Measurements from ENCODE around the gene FIG4. TPM values are rescaled to one million over a fixed set of nuclear protein-coding genes. Genes with fewer than 3 reads are reported as not detected.
"Not testable (repeated sequence)": the region's sequence is repeated elsewhere in the genome, so short reads cannot be mapped to it uniquely, and the experiment has no call there.

Gene FIG4
- total RNA-seq, 1 donor from 2014 or later = 21.9 TPM

DNA sequence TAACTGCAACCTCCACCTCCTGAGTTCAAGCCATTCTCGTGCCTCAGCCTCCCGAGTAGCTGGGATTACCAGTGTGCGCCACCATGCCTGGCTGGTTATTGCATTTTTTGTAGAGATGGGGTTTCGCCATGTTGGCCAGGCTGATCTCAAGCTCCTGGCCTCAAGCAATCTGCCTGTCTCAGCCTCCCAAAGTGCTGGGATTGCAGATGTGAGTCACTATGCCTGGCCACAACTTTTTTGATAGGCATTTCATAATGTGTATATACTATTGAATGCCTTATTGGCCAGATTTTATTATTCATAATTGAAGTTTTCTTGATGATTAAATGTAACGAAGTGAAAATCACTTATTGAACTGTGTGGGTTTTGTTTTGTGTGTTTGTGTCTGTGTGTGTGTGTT is 27.9 kb downstream of the FIG4 start:
- Histone ChIP-seq H3K9me3 (ENCODE audit: control insufficient read depth in 3 of 3, low read length in 3 of 3) (no peaks in the 10 kb centered on the region), H3K9ac (ENCODE audit: low read depth in 1 of 3, low read length in 3 of 3) (no peak overlapping the region), H3K4me1 (ENCODE audit: control insufficient read depth in 3 of 3, insufficient read depth in 3 of 3, low read length in 3 of 3) (peaks cover 0 to 3% (median 0%) of the 10 kb centered on the region in 3 donors), H3K27me3 (ENCODE audit: control insufficient read depth in 3 of 3, insufficient read depth in 3 of 3, low read length in 3 of 3) (no peaks in the 10 kb centered on the region), H3K36me3 (ENCODE audit: control insufficient read depth in 3 of 3, insufficient read depth in 3 of 3, low read length in 3 of 3) (peaks cover 0 to 7% (median 0%) of the 10 kb centered on the region in 3 donors), H3K4me3 (ENCODE audit: low read length in 3 of 3) (no peak overlapping the region), H3K27ac (ENCODE audit: low read depth, low read length) (no peak overlapping the region)

DNA sequence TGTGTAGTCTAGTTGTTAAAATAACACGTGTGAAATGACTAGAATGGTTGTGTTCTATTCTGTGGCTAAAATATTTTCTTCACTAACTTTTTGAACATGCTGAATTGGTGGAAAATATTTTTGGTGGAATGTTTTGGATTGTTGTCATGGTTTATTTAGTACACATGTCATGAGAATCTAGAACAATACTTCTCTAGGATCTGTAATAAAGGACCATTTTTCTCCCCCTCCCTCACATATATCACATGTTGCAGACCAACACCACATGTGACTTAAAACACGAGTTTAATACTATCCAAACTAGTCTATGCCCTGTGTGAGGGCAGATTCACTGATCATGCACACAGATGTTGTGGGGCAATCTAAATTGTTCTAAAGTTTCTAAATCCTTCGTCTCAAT is 29.2 kb downstream of the FIG4 start:
- peaks cover 0 to 7% (median 0%) of the 10 kb centered on the region in 3 donors for H3K36me3 ChIP-seq (ENCODE audit: control insufficient read depth in 3 of 3, insufficient read depth in 3 of 3, low read length in 3 of 3)
- H3K9me3 ChIP-seq (ENCODE audit: control insufficient read depth in 3 of 3, low read length in 3 of 3) = no peaks in the 10 kb centered on the region
- no peaks in the 10 kb centered on the region for H3K27me3 ChIP-seq (ENCODE audit: control insufficient read depth in 3 of 3, insufficient read depth in 3 of 3, low read length in 3 of 3)
- no peak overlapping the region for H3K9ac ChIP-seq (ENCODE audit: low read depth in 1 of 3, low read length in 3 of 3)
- no peak overlapping the region for H3K27ac ChIP-seq (ENCODE audit: low read depth, low read length)
- H3K4me3 ChIP-seq (ENCODE audit: low read length in 3 of 3) = no peak overlapping the region
- peaks cover 0 to 3% (median 0%) of the 10 kb centered on the region in 3 donors for H3K4me1 ChIP-seq (ENCODE audit: control insufficient read depth in 3 of 3, insufficient read depth in 3 of 3, low read length in 3 of 3)

DNA sequence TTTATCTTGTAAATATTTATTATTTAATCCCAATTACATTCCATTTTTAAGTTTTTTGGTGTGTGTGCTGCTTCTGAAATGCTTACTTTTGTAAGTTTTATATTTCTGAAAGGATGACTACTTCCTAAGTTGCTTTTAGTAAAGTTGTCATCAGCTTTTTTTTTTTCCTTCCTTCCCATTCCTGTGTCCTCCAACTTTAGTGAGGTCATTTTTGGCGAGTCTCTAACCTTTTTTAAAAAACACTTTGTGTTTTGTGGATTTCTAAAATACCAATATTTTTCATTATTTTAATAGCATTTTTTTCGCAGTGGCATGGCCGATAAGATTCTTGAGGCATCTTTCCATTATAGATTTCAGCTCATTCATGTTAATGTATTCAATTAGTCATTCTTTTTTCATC is 30.9 kb downstream of the FIG4 start:
- peaks cover 0 to 3% (median 0%) of the 10 kb centered on the region in 3 donors for H3K4me1 ChIP-seq (ENCODE audit: control insufficient read depth in 3 of 3, insufficient read depth in 3 of 3, low read length in 3 of 3)
- no peaks in the 10 kb centered on the region for H3K9me3 ChIP-seq (ENCODE audit: control insufficient read depth in 3 of 3, low read length in 3 of 3)
- no peaks in the 10 kb centered on the region for H3K27me3 ChIP-seq (ENCODE audit: control insufficient read depth in 3 of 3, insufficient read depth in 3 of 3, low read length in 3 of 3)
- no peak overlapping the region for H3K27ac ChIP-seq (ENCODE audit: low read depth, low read length)
- no peak overlapping the region for H3K4me3 ChIP-seq (ENCODE audit: low read length in 3 of 3)
- peaks cover 0 to 7% (median 0%) of the 10 kb centered on the region in 3 donors for H3K36me3 ChIP-seq (ENCODE audit: control insufficient read depth in 3 of 3, insufficient read depth in 3 of 3, low read length in 3 of 3)
- no peak overlapping the region for H3K9ac ChIP-seq (ENCODE audit: low read depth in 1 of 3, low read length in 3 of 3)

DNA sequence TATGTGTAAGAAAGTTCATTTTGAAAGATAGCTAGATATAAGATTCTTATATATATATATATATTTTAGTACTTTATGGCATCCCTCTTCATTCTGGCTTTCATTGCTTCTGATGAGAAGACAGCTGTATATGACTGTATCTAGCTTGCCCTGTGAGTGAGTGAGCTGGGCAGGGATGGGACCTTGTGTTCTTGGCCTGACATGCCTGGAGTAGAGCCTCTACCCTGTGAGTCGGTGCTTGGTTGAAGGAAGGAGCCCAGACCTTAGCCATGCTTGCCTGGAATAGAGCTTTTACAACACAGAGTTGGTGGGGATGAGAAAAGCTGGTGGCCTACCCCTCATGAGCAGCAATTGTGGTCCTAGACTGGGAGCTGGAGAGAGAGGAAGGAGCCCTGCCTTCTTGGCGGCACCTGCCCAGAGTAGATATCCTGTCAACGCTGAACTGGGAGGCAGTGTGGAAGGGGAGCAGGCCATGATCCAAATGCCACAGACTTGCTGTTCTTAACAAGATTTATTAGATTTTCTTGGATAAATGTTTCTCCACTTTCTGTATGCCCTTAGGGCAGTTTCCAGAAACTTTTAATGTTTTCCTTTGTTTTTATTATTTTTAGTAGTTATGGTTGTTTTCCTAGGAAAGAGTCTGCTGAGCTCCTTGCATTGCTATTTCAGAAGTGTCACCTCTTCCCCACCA is 31.6 kb downstream of the FIG4 start:
- Histone ChIP-seq H3K9ac (ENCODE audit: low read depth in 1 of 3, low read length in 3 of 3) (no peak overlapping the region), H3K27ac (ENCODE audit: low read depth, low read length) (no peak overlapping the region), H3K27me3 (ENCODE audit: control insufficient read depth in 3 of 3, insufficient read depth in 3 of 3, low read length in 3 of 3) (no peaks in the 10 kb centered on the region), H3K9me3 (ENCODE audit: control insufficient read depth in 3 of 3, low read length in 3 of 3) (no peaks in the 10 kb centered on the region), H3K4me3 (ENCODE audit: low read length in 3 of 3) (no peak overlapping the region), H3K4me1 (ENCODE audit: control insufficient read depth in 3 of 3, insufficient read depth in 3 of 3, low read length in 3 of 3) (peaks cover 0 to 3% (median 0%) of the 10 kb centered on the region in 3 donors), H3K36me3 (ENCODE audit: control insufficient read depth in 3 of 3, insufficient read depth in 3 of 3, low read length in 3 of 3) (peaks cover 0 to 7% (median 0%) of the 10 kb centered on the region in 3 donors)

DNA sequence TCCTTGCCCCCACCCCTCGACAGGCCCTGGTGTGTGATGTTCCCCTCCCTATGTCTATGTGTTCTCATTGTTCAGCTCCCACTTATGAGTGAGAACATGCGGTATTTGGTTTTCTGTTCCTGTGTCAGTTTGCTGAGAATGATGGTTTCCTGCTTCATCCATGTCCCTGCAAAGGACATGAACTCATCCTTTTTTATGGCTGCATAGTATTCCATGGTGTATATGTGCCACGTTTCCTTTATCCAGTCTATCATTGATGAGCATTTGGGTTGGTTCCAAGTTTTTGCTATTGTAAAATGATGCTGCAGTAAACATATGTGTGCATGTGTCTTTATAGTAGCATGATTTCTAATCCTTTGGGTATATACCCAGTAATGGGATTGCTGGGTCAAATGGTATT is 34.2 kb downstream of the FIG4 start:
- H3K4me1 ChIP-seq (ENCODE audit: control insufficient read depth in 3 of 3, insufficient read depth in 3 of 3, low read length in 3 of 3); H3K27me3 ChIP-seq (ENCODE audit: control insufficient read depth in 3 of 3, insufficient read depth in 3 of 3, low read length in 3 of 3); H3K4me3 ChIP-seq (ENCODE audit: low read length in 3 of 3); H3K9me3 ChIP-seq (ENCODE audit: control insufficient read depth in 3 of 3, low read length in 3 of 3); H3K27ac ChIP-seq (ENCODE audit: low read depth, low read length); H3K36me3 ChIP-seq (ENCODE audit: control insufficient read depth in 3 of 3, insufficient read depth in 3 of 3, low read length in 3 of 3); H3K9ac ChIP-seq (ENCODE audit: low read depth in 1 of 3, low read length in 3 of 3): not testable (repeated sequence)

DNA sequence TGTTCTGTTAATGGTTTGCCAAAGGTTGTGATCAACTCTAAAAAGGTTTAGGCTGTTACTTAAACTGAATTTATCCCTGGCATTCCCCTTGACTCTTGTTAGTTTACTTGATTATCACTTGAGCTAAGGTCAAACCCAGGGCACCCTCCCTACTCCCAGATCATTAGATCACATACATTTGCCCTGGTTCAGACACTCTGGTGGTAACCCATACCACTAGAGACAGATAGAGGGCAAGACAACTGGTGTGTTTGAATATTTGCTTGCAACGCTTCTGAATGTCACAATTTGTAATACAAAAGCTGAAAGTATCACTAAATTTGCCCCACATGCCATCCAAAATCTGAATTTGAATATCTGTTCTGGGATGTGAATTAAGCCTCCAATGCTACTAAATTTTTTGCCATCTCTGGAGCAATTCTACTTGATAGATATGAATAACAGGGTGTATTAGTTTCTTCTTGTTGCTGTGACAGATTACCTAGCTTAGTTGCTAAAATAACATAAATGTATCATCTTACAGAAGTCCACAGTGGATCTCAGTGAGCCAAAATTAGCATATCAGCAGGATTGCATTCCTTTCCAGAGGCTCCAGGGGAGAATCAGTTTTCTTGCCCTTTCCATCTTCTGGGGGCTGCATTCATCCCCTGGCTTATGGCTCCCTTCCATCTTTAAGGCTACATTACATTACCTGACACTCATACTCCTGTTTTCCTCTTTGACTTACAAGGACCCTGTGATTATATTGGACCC is 45.4 kb downstream of the FIG4 start:
- H3K27me3 ChIP-seq (ENCODE audit: control insufficient read depth in 3 of 3, insufficient read depth in 3 of 3, low read length in 3 of 3) = no peaks in the 10 kb centered on the region
- H3K9ac ChIP-seq (ENCODE audit: low read depth in 1 of 3, low read length in 3 of 3) = no peak overlapping the region
- no peak overlapping the region for H3K27ac ChIP-seq (ENCODE audit: low read depth, low read length)
- no peak overlapping the region for H3K4me3 ChIP-seq (ENCODE audit: low read length in 3 of 3)
- H3K36me3 ChIP-seq (ENCODE audit: control insufficient read depth in 3 of 3, insufficient read depth in 3 of 3, low read length in 3 of 3) = peaks cover 0 to 19% (median 8%) of the 10 kb centered on the region in 3 donors
- H3K4me1 ChIP-seq (ENCODE audit: control insufficient read depth in 3 of 3, insufficient read depth in 3 of 3, low read length in 3 of 3) = peaks cover 0 to 5% (median 3%) of the 10 kb centered on the region in 3 donors
- H3K9me3 ChIP-seq (ENCODE audit: control insufficient read depth in 3 of 3, low read length in 3 of 3) = no peaks in the 10 kb centered on the region

DNA sequence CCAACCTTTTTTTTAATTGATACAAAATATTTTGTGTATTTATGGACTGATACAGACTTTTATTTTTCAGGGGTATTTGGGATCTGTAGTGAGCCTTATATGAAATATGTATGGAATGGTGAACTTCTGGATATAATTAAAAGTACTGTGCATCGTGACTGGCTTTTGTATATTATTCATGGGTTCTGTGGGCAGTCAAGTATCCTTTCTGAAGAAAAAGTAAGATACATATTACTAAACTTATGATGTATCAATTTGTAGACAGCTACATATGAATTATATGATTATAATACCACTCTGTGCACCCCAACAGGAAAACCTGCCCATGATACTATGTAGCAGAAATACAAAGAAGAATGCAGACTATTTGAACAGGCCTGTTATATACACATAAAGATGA is 47.2 kb downstream of the FIG4 start:
- no peaks in the 10 kb centered on the region for H3K27me3 ChIP-seq (ENCODE audit: control insufficient read depth in 3 of 3, insufficient read depth in 3 of 3, low read length in 3 of 3)
- H3K27ac ChIP-seq (ENCODE audit: low read depth, low read length) = no peak overlapping the region
- peaks cover 0 to 5% (median 3%) of the 10 kb centered on the region in 3 donors for H3K4me1 ChIP-seq (ENCODE audit: control insufficient read depth in 3 of 3, insufficient read depth in 3 of 3, low read length in 3 of 3)
- H3K36me3 ChIP-seq (ENCODE audit: control insufficient read depth in 3 of 3, insufficient read depth in 3 of 3, low read length in 3 of 3) = peaks cover 0 to 19% (median 8%) of the 10 kb centered on the region in 3 donors
- H3K9ac ChIP-seq (ENCODE audit: low read depth in 1 of 3, low read length in 3 of 3) = no peak overlapping the region
- H3K9me3 ChIP-seq (ENCODE audit: control insufficient read depth in 3 of 3, low read length in 3 of 3) = no peaks in the 10 kb centered on the region
- no peak overlapping the region for H3K4me3 ChIP-seq (ENCODE audit: low read length in 3 of 3)

DNA sequence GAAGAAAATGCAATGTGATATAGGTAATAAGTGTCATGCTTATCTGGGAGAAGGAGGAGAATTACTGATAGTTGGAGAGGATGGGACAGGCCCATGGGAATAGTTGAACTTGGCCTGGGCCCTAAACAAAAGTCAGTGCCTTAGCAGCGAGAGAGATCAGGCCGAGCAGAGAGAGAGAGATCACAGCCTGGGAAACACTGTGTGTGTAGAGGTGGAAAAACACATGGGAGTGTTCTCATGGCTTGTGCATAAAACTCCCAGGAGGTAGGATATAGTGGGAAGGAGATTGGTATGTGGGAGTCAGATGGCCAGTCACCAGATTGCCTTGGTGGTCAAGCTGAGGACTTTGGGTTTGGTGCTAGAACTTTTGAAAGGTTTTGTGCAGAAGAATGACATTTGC is 47.6 kb downstream of the FIG4 start:
- Histone ChIP-seq H3K27ac (ENCODE audit: low read depth, low read length) (no peak overlapping the region), H3K4me1 (ENCODE audit: control insufficient read depth in 3 of 3, insufficient read depth in 3 of 3, low read length in 3 of 3) (peaks cover 0 to 5% (median 3%) of the 10 kb centered on the region in 3 donors), H3K9ac (ENCODE audit: low read depth in 1 of 3, low read length in 3 of 3) (no peak overlapping the region), H3K9me3 (ENCODE audit: control insufficient read depth in 3 of 3, low read length in 3 of 3) (no peaks in the 10 kb centered on the region), H3K4me3 (ENCODE audit: low read length in 3 of 3) (no peak overlapping the region), H3K36me3 (ENCODE audit: control insufficient read depth in 3 of 3, insufficient read depth in 3 of 3, low read length in 3 of 3) (peaks cover under 1 to 19% (median 8%) of the 10 kb centered on the region in 3 donors), H3K27me3 (ENCODE audit: control insufficient read depth in 3 of 3, insufficient read depth in 3 of 3, low read length in 3 of 3) (no peaks in the 10 kb centered on the region)

DNA sequence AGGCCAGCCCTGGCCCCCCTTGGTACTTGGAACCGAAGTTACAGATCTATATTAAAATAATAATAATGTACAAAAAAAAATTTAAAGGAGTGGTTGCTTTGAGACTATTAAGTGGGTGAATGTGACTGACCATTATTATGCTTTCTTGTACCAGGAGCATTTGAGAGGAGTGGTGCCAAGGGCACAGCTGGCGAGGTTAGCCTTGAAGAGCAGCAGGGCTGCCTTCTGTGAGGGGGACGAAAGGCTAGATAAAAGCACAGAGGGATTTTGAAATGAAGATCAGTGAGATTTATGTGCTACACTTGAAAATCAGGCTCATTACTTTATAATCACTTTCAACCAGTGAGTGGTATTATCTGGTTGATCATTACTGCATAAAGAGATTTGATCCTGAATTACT is 48.6 kb downstream of the FIG4 start:
- Histone ChIP-seq H3K4me1 (ENCODE audit: control insufficient read depth in 3 of 3, insufficient read depth in 3 of 3, low read length in 3 of 3) (peaks cover 0 to 5% (median 3%) of the 10 kb centered on the region in 3 donors), H3K36me3 (ENCODE audit: control insufficient read depth in 3 of 3, insufficient read depth in 3 of 3, low read length in 3 of 3) (peaks cover 2 to 19% (median 15%) of the 10 kb centered on the region in 3 donors), H3K27me3 (ENCODE audit: control insufficient read depth in 3 of 3, insufficient read depth in 3 of 3, low read length in 3 of 3) (no peaks in the 10 kb centered on the region), H3K9me3 (ENCODE audit: control insufficient read depth in 3 of 3, low read length in 3 of 3) (no peaks in the 10 kb centered on the region), H3K27ac (ENCODE audit: low read depth, low read length) (no peak overlapping the region), H3K4me3 (ENCODE audit: low read length in 3 of 3) (no peak overlapping the region), H3K9ac (ENCODE audit: low read depth in 1 of 3, low read length in 3 of 3) (no peak overlapping the region)

DNA sequence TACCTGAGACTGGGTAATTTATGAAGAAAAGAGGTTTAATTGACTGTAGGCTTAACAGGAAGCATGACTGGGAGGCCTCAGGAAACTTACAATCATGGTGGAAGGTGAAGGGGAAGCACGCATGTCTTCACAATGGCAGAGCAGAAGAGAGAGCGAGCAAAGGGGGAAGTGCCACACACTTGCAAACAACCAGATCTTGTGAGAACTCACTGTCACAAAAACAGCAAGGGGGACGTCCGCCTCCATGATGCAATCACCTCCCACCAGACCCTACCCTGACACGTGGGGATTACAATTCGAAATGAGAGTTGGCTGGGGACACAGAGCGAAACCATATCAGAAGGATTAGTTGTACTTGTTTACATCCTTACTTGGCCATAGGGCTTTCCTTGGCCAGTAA is 49.7 kb downstream of the FIG4 start:
- H3K9ac ChIP-seq (ENCODE audit: low read depth in 1 of 3, low read length in 3 of 3) = no peak overlapping the region
- no peak overlapping the region for H3K27ac ChIP-seq (ENCODE audit: low read depth, low read length)
- no peaks in the 10 kb centered on the region for H3K27me3 ChIP-seq (ENCODE audit: control insufficient read depth in 3 of 3, insufficient read depth in 3 of 3, low read length in 3 of 3)
- no peaks in the 10 kb centered on the region for H3K9me3 ChIP-seq (ENCODE audit: control insufficient read depth in 3 of 3, low read length in 3 of 3)
- H3K4me3 ChIP-seq (ENCODE audit: low read length in 3 of 3) = no peak overlapping the region
- peaks cover 0 to 5% (median 3%) of the 10 kb centered on the region in 3 donors for H3K4me1 ChIP-seq (ENCODE audit: control insufficient read depth in 3 of 3, insufficient read depth in 3 of 3, low read length in 3 of 3)
- H3K36me3 ChIP-seq (ENCODE audit: control insufficient read depth in 3 of 3, insufficient read depth in 3 of 3, low read length in 3 of 3) = peaks cover 2 to 14% (median 14%) of the 10 kb centered on the region in 3 donors
